ENCODE measurements around the gene TRIM2. TPM values are rescaled to one million over a fixed set of nuclear protein-coding genes. Genes with fewer than 3 reads are reported as not detected.

TRIM2 gene
- polyA plus RNA-seq, 1 of the 3 experiments (the other 2 are of a cell fraction), result 16.4 TPM

- Histone ChIP-seq H3K9ac (no peak overlapping the region), H2AFZ (ENCODE audit: low read depth) (no peak overlapping the region), H4K20me1 (ENCODE audit: insufficient read depth) (0 out of 2 replicates have a peak, but pooled peaks cover 2% of the 10 kb centered on the region), H3K27me3 (ENCODE audit: insufficient read depth) (no peaks in the 10 kb centered on the region), H3K36me3 (replicated peaks in 1 of 2; ENCODE audit: control insufficient read depth in 1 of 2, insufficient read depth in 2 of 2, low read length in 1 of 2) (peaks cover 12 to 16% of the 10 kb centered on the region in 2 experiments), H3K9me2 (no peaks in the 10 kb centered on the region), H3K9me3 (no peaks in the 10 kb centered on the region), H3K4me1 (ENCODE audit: control insufficient read depth in 1 of 2, insufficient read depth in 2 of 2, low read depth in 1 of 2, low read length in 1 of 2) (peaks cover 0 to 3% of the 10 kb centered on the region in 2 experiments; a peak in 1 of 4 replicates), H3K4me2 (no peak overlapping the region), H3F3A (replicated peaks; ENCODE audit: insufficient read depth) (no peaks in the 10 kb centered on the region), H3K4me3 (ENCODE audit: low read depth in 2 of 2, low read length in 1 of 2) (no peak overlapping the region), H3K27ac (ENCODE audit: low read depth in 2 of 2, low read length in 1 of 2) (no peak overlapping the region), H3K79me2 (ENCODE audit: insufficient read depth) (peaks cover 13% of the 10 kb centered on the region; the same call in 1 of the 2 replicates)
- ChIA-PET POLR2A (no interaction called here), CTCF (interaction anchor here (0.8 to 1.2 kb wide), 2 partner anchors 22 to 52 kb away, joined by 3 to 5 read pairs; no protein-coding TSS in a partner anchor)
- 94% methylated on average over 2 of the region's 2 CpGs for WGBS (ENCODE audit: low lambda C conversion rate)
- TF ChIP-seq NFIC (IDR thresholded peaks at IDR 0.05; ENCODE audit: borderline replicate concordance), result no peak
- TF ChIP-seq, protein P1, sequence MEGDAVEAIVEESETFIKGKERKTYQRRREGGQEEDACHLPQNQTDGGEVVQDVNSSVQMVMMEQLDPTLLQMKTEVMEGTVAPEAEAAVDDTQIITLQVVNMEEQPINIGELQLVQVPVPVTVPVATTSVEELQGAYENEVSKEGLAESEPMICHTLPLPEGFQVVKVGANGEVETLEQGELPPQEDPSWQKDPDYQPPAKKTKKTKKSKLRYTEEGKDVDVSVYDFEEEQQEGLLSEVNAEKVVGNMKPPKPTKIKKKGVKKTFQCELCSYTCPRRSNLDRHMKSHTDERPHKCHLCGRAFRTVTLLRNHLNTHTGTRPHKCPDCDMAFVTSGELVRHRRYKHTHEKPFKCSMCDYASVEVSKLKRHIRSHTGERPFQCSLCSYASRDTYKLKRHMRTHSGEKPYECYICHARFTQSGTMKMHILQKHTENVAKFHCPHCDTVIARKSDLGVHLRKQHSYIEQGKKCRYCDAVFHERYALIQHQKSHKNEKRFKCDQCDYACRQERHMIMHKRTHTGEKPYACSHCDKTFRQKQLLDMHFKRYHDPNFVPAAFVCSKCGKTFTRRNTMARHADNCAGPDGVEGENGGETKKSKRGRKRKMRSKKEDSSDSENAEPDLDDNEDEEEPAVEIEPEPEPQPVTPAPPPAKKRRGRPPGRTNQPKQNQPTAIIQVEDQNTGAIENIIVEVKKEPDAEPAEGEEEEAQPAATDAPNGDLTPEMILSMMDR (IDR thresholded peaks at IDR 0.05), result no peak
- no peak for DNase-seq
These were observed 70.7 kb downstream of the TRIM2 start for GRCh38 chr4:153274967-153275366.

GRCh38 chr4:153275380-153276276 lies 71.4 kb downstream of the TRIM2 start:
- Histone ChIP-seq H3F3A (replicated peaks; ENCODE audit: insufficient read depth) (no peaks in the 10 kb centered on the region), H3K79me2 (ENCODE audit: insufficient read depth) (peaks cover 13% of the 10 kb centered on the region; the same call in 1 of the 2 replicates), H3K9ac (no peak overlapping the region), H3K27ac (ENCODE audit: low read depth in 2 of 2, low read length in 1 of 2) (no peak overlapping the region), H2AFZ (ENCODE audit: low read depth) (no peak overlapping the region), H3K4me1 (ENCODE audit: control insufficient read depth in 1 of 2, insufficient read depth in 2 of 2, low read depth in 1 of 2, low read length in 1 of 2) (peaks cover 0 to 3% of the 10 kb centered on the region in 2 experiments; a peak in 1 of 4 replicates), H3K36me3 (replicated peaks in 1 of 2; ENCODE audit: control insufficient read depth in 1 of 2, insufficient read depth in 2 of 2, low read length in 1 of 2) (peaks cover 12 to 16% of the 10 kb centered on the region in 2 experiments), H3K4me2 (no peak overlapping the region), H3K27me3 (ENCODE audit: insufficient read depth) (no peaks in the 10 kb centered on the region), H4K20me1 (ENCODE audit: insufficient read depth) (no peaks in the 10 kb centered on the region), H3K9me2 (no peaks in the 10 kb centered on the region), H3K4me3 (ENCODE audit: low read depth in 2 of 2, low read length in 1 of 2) (no peak overlapping the region), H3K9me3 (no peaks in the 10 kb centered on the region)
- no peak for DNase-seq
- ChIA-PET POLR2A (no interaction called here), CTCF (interaction anchor here (0.7 to 1.2 kb wide), 2 partner anchors 7 to 52 kb away, joined by 3 to 5 read pairs; no protein-coding TSS in a partner anchor)
- 88% methylated on average over 12 of the region's 13 CpGs for WGBS (ENCODE audit: low lambda C conversion rate)
- TF ChIP-seq, protein P2, sequence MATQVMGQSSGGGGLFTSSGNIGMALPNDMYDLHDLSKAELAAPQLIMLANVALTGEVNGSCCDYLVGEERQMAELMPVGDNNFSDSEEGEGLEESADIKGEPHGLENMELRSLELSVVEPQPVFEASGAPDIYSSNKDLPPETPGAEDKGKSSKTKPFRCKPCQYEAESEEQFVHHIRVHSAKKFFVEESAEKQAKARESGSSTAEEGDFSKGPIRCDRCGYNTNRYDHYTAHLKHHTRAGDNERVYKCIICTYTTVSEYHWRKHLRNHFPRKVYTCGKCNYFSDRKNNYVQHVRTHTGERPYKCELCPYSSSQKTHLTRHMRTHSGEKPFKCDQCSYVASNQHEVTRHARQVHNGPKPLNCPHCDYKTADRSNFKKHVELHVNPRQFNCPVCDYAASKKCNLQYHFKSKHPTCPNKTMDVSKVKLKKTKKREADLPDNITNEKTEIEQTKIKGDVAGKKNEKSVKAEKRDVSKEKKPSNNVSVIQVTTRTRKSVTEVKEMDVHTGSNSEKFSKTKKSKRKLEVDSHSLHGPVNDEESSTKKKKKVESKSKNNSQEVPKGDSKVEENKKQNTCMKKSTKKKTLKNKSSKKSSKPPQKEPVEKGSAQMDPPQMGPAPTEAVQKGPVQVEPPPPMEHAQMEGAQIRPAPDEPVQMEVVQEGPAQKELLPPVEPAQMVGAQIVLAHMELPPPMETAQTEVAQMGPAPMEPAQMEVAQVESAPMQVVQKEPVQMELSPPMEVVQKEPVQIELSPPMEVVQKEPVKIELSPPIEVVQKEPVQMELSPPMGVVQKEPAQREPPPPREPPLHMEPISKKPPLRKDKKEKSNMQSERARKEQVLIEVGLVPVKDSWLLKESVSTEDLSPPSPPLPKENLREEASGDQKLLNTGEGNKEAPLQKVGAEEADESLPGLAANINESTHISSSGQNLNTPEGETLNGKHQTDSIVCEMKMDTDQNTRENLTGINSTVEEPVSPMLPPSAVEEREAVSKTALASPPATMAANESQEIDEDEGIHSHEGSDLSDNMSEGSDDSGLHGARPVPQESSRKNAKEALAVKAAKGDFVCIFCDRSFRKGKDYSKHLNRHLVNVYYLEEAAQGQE (IDR thresholded peaks at IDR 0.05; ENCODE audit: low read depth, low read length), result no peak
- TF ChIP-seq TCF12 (IDR thresholded peaks at IDR 0.05), result no peak
